Natural killer cell (primary cell): ENCODE results near the gene PRUNE2. TPM values are rescaled to one million over a fixed set of nuclear protein-coding genes. Genes with fewer than 3 reads are reported as not detected.

Experiments used
- ATAC-seq, 3 donors: fragments of 150-1000 bp in 2 of 3; fragments of 200-7000 bp in 1 of 3; cut with Tn5 transposase; 1 replicate in 1 of 3; 2 replicates in 2 of 3; pipeline ENCODE4 v1.10.0; 2021; ENCODE audit warnings: mild to moderate bottlenecking in 2 of 3, moderate library complexity in 2 of 3
- DNase-seq, 2 donors: peaks; one replicate each; pipeline versions ENCODE4 v3.0.0 to v3.0.0-alpha.2; 2013 to 2021; ENCODE audit warnings: mixed read lengths in 1 of 2
- H3K27ac ChIP-seq: one replicate; pipeline ENCODE4 v1.5.1; 2013; ENCODE audit warnings: mild to moderate bottlenecking, low read length
- H3K27me3 ChIP-seq: one replicate; pipeline ENCODE4 v1.6.1; 2013; ENCODE audit warnings: low read length; ENCODE audit not compliant: control insufficient read depth, insufficient read depth
- H3K36me3 ChIP-seq: one replicate; pipeline ENCODE4 v1.6.1; 2013; ENCODE audit warnings: low read length; ENCODE audit not compliant: control insufficient read depth, insufficient read depth
- H3K4me1 ChIP-seq: one replicate; pipeline ENCODE4 v1.6.1; 2013; ENCODE audit warnings: low read length; ENCODE audit not compliant: control insufficient read depth, insufficient read depth
- H3K4me3 ChIP-seq: one replicate; pipeline ENCODE4 v1.5.1; 2013; ENCODE audit warnings: low read length
- H3K9me3 ChIP-seq: one replicate; pipeline ENCODE4 v1.6.1; 2013; ENCODE audit warnings: low read length; ENCODE audit not compliant: control insufficient read depth, insufficient read depth
- H3K27ac Mint-ChIP-seq, 2 donors: one replicate each; pipeline ENCODE4 v1.8.0; 2022; ENCODE audit warnings: mild to moderate bottlenecking in 2 of 2, mixed read lengths in 2 of 2, moderate library complexity in 1 of 2
- H3K27me3 Mint-ChIP-seq, 2 donors: one replicate each; pipeline ENCODE4 v1.8.0; 2022; ENCODE audit warnings: low read depth in 2 of 2, mixed read lengths in 2 of 2
- H3K36me3 Mint-ChIP-seq: one replicate; pipeline ENCODE4 v1.8.0; 2022; ENCODE audit warnings: mixed read lengths
- H3K4me1 Mint-ChIP-seq, 2 donors: one replicate each; pipeline ENCODE4 v1.8.0; 2022; ENCODE audit warnings: mixed read lengths in 2 of 2
- H3K4me3 Mint-ChIP-seq: one replicate; pipeline ENCODE4 v1.8.0; 2022; ENCODE audit warnings: mild to moderate bottlenecking, moderate library complexity, mixed read lengths
- H3K9me3 Mint-ChIP-seq, 2 donors: one replicate each; pipeline ENCODE4 v1.8.0; 2022; ENCODE audit warnings: mixed read lengths in 2 of 2
- CTCF ChIP-seq: fragments of 200-600 bp; IDR thresholded peaks from one replicate; pipeline ENCODE4 v1.8.0; 2022; ENCODE audit warnings: antibody characterized with exemption
- WGBS: methylation state at CpG from one replicate; pipeline ENCODE4 v1.1.7; 2013; ENCODE audit warnings: missing lambda C conversion rate; ENCODE audit not compliant: insufficient coverage; 5-methylcytosine and 5-hydroxymethylcytosine counted together
- intact Hi-C: fragments of 100-400 bp; cut with micrococcal nuclease; formaldehyde crosslinking; loops from one replicate; pipeline ENCODE4 v1.14.2; 2022
- total RNA-seq, 4 donors: library from RNA; stranded (reverse); fragments of 120-200 nt in 1 of 4; gene quantifications; one replicate each; pipeline versions ENCODE4 v1.2.3 to v1.2.4, GENCODE V29; 2013 to 2022

The PRUNE2 gene
- total RNA-seq, 3 donors from 2014 or later (not counting 1 experiment from before 2014, with no cell fraction given) = 0.43 to 0.45 TPM; not detected in 1

- H3K27me3 ChIP-seq = no peaks in the 10 kb centered on the region
- Mint-ChIP-seq H3K27me3 (peaks cover 9 to 28% of the 10 kb centered on the region in 2 donors), H3K36me3 (no peaks in the 10 kb centered on the region), H3K4me1 (no peaks in the 10 kb centered on the region), H3K27ac (no peak overlapping the region), H3K4me3 (no peak overlapping the region), H3K9me3 (no peaks in the 10 kb centered on the region)
- H3K27ac ChIP-seq = no peak overlapping the region
- intact Hi-C loops = no loop called here
- H3K4me1 ChIP-seq = no peaks in the 10 kb centered on the region
- DNase-seq (no peak), ATAC-seq (no peak)
- H3K4me3 ChIP-seq = no peak overlapping the region
- no peak for TF ChIP-seq CTCF
- no peaks in the 10 kb centered on the region for H3K36me3 ChIP-seq
- WGBS = 100% methylated on average over 1 of the region's 1 CpG
- H3K9me3 ChIP-seq = no peaks in the 10 kb centered on the region
Observed at GRCh38 chr9:76785501-76785900, 120.4 kb downstream of the PRUNE2 start.

- peaks cover 9 to 27% of the 10 kb centered on the region in 2 donors for H3K27me3 Mint-ChIP-seq
- H3K27ac ChIP-seq = no peak overlapping the region
- H3K4me3 ChIP-seq = no peak overlapping the region
- H3K27ac Mint-ChIP-seq = no peak overlapping the region
- H3K36me3 ChIP-seq = no peaks in the 10 kb centered on the region
- intact Hi-C loops = no loop called here
- no peaks in the 10 kb centered on the region for H3K27me3 ChIP-seq
- H3K4me3 Mint-ChIP-seq = no peak overlapping the region
- no peaks in the 10 kb centered on the region for H3K4me1 Mint-ChIP-seq
- ATAC-seq = no peak
- no peaks in the 10 kb centered on the region for H3K9me3 Mint-ChIP-seq
- TF ChIP-seq CTCF = no peak
- H3K4me1 ChIP-seq = no peaks in the 10 kb centered on the region
- no peaks in the 10 kb centered on the region for H3K9me3 ChIP-seq
- H3K36me3 Mint-ChIP-seq = no peaks in the 10 kb centered on the region
- no peak for DNase-seq
Observed at GRCh38 chr9:76784881-76785280, 121.0 kb downstream of the PRUNE2 start.

GRCh38 chr9:76772686-76773445, 133.0 kb downstream of the PRUNE2 start:
- no peaks in the 10 kb centered on the region for H3K4me1 Mint-ChIP-seq
- Histone ChIP-seq H3K27ac (no peak overlapping the region), H3K4me3 (no peak overlapping the region), H3K36me3 (no peaks in the 10 kb centered on the region), H3K9me3 (no peaks in the 10 kb centered on the region), H3K4me1 (no peaks in the 10 kb centered on the region), H3K27me3 (no peaks in the 10 kb centered on the region)
- H3K27me3 Mint-ChIP-seq = peaks cover 5 to 17% of the 10 kb centered on the region in 2 donors
- no peaks in the 10 kb centered on the region for H3K36me3 Mint-ChIP-seq
- no peak for TF ChIP-seq CTCF
- H3K9me3 Mint-ChIP-seq = no peaks in the 10 kb centered on the region
- intact Hi-C loops = no loop called here
- no peak overlapping the region for H3K4me3 Mint-ChIP-seq
- ATAC-seq (no peak), DNase-seq (no peak)
- no peak overlapping the region for H3K27ac Mint-ChIP-seq
- WGBS = 63% methylated on average over 3 of the region's 5 CpGs

GRCh38 chr9:76766126-76766525, 139.8 kb downstream of the PRUNE2 start:
- H3K4me1 ChIP-seq = no peaks in the 10 kb centered on the region
- no peaks in the 10 kb centered on the region for H3K36me3 ChIP-seq
- TF ChIP-seq CTCF = no peak
- DNase-seq = no peak
- Mint-ChIP-seq H3K36me3 (no peaks in the 10 kb centered on the region), H3K4me1 (no peaks in the 10 kb centered on the region), H3K4me3 (no peak overlapping the region), H3K9me3 (no peaks in the 10 kb centered on the region), H3K27ac (no peak overlapping the region), H3K27me3 (peaks cover 13 to 14% of the 10 kb centered on the region in 2 donors)
- WGBS = 100% methylated on average over 2 of the region's 3 CpGs
- no peak overlapping the region for H3K4me3 ChIP-seq
- H3K27ac ChIP-seq = no peak overlapping the region
- H3K9me3 ChIP-seq = no peaks in the 10 kb centered on the region
- no peak for ATAC-seq
- H3K27me3 ChIP-seq = no peaks in the 10 kb centered on the region
- intact Hi-C loops = no loop called here
